HCT116 (cell line): ENCODE results near the gene CYBB.
A peak's percentile ranks its signal among the peaks of the same experiment; 100 is the strongest.

ENCODE experiments used
- JUND ChIP-seq: IDR thresholded peaks from 2 replicates; pipeline ENCODE4 v1.6.1; 2012
- POLR2A ChIP-seq: IDR thresholded peaks from 2 replicates; pipeline ENCODE4 v1.7.0; 2011; ENCODE audit warnings: borderline replicate concordance; ENCODE audit not compliant: insufficient read depth, insufficient read length; ENCODE audit errors: extremely low read depth
- RAD21 ChIP-seq: IDR thresholded peaks from 2 replicates; pipeline ENCODE4 v1.6.1; 2012; ENCODE audit warnings: low read depth, mild to moderate bottlenecking
- ZNF274 ChIP-seq: fragments of 200-500 bp; sonication (Bioruptor generic); IDR thresholded peaks from 2 replicates; pipeline ENCODE4 v1.6.1; 2014; ENCODE audit warnings: mild to moderate bottlenecking, low read depth, low read length, inconsistent platforms
- TF ChIP-seq, protein P1 (sequence below), 3 experiments: fragments of 200-600 bp in 1 of 3; sonication (generic) in 1 of 3; IDR thresholded peaks in 2 of 3; conservative IDR thresholded peaks in 1 of 3; 2 replicates each; pipeline ENCODE4 v1.5.1; 2012 to 2017; ENCODE audit warnings: low read depth in 2 of 3, low read length in 2 of 3, antibody characterized with exemption in 1 of 3, borderline replicate concordance in 1 of 3, control low read depth in 1 of 3, mild to moderate bottlenecking in 1 of 3, mixed read lengths in 1 of 3, mixed run types in 1 of 3, moderate library complexity in 1 of 3; ENCODE audit not compliant: insufficient read depth in 1 of 3
- TF ChIP-seq, protein P2 (sequence below): IDR thresholded peaks from 2 replicates; pipeline ENCODE4 v1.6.1; 2011; ENCODE audit warnings: mild to moderate bottlenecking, low read length, moderate library complexity; ENCODE audit not compliant: insufficient replicate concordance; ENCODE audit errors: extremely low read depth

DNA sequence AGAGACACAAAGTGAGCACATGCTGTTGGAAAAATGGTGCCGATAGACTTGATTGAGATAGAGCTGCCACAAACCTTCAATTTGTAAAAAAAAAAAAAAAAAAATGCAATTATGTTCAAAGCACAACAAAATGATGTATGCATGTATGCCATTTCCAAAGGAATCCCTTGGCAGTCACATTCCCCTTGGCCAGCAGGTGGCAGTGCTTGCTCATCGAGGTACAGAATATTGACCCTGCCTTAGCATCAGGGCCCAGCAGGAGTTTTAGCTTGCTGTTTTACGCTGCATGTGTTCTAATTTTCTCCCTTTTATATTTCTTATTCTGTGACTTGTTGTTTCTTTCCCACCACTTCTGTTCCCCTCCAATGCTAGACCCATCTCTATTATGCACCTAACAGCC is 34.5 kb upstream of the CYBB start:
- no peak for TF ChIP-seq ZNF274
- TF ChIP-seq, protein P1, sequence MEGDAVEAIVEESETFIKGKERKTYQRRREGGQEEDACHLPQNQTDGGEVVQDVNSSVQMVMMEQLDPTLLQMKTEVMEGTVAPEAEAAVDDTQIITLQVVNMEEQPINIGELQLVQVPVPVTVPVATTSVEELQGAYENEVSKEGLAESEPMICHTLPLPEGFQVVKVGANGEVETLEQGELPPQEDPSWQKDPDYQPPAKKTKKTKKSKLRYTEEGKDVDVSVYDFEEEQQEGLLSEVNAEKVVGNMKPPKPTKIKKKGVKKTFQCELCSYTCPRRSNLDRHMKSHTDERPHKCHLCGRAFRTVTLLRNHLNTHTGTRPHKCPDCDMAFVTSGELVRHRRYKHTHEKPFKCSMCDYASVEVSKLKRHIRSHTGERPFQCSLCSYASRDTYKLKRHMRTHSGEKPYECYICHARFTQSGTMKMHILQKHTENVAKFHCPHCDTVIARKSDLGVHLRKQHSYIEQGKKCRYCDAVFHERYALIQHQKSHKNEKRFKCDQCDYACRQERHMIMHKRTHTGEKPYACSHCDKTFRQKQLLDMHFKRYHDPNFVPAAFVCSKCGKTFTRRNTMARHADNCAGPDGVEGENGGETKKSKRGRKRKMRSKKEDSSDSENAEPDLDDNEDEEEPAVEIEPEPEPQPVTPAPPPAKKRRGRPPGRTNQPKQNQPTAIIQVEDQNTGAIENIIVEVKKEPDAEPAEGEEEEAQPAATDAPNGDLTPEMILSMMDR (IDR thresholded peaks at IDR 0.05 in 2 of 3, conservative IDR thresholded peaks at IDR 0.05 in 1 of 3; ENCODE audit: borderline replicate concordance in 1 of 3, insufficient read depth in 1 of 3, low read depth in 2 of 3, low read length in 2 of 3), result peak; percentile 53 to 69 (median 56)
- TF ChIP-seq, protein P2, sequence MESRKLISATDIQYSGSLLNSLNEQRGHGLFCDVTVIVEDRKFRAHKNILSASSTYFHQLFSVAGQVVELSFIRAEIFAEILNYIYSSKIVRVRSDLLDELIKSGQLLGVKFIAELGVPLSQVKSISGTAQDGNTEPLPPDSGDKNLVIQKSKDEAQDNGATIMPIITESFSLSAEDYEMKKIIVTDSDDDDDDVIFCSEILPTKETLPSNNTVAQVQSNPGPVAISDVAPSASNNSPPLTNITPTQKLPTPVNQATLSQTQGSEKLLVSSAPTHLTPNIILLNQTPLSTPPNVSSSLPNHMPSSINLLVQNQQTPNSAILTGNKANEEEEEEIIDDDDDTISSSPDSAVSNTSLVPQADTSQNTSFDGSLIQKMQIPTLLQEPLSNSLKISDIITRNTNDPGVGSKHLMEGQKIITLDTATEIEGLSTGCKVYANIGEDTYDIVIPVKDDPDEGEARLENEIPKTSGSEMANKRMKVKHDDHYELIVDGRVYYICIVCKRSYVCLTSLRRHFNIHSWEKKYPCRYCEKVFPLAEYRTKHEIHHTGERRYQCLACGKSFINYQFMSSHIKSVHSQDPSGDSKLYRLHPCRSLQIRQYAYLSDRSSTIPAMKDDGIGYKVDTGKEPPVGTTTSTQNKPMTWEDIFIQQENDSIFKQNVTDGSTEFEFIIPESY, result no peak
- TF ChIP-seq POLR2A, result no peak
- TF ChIP-seq RAD21, result peak; percentile 66
- TF ChIP-seq JUND, result no peak
